GM12872 (cell line): ENCODE results near the gene RABGAP1L.

ENCODE experiments used
- CTCF ChIP-seq: IDR thresholded peaks from 3 replicates; pipeline ENCODE4 v1.5.1; 2011; ENCODE audit warnings: low read depth, mild to moderate bottlenecking, low read length, moderate library complexity; ENCODE audit not compliant: insufficient read depth

Gene RABGAP1L

GRCh38 chr1:174713796-174714195, 554.5 kb downstream of the RABGAP1L start:
- TF ChIP-seq CTCF, result no peak

DNA sequence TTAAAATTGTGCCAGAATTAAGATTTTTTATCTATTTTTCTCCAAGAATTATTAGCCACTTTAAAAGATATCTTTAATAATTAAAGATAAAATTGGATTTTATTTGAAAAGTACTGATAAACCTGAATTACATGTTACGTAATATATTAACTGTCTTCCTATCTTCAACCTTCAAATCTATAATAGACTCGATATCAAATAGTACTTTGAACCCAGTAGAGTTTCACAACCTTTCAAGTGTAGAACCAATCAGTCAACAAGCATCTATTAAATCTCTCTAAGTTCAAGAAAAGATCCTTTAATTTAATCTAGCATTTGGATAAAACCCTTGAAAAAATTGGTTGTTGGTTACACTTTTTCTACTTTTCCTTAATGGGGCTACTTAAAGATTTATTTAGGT, 559.9 kb downstream of the RABGAP1L start:
- no peak for TF ChIP-seq CTCF

GRCh38 chr1:174720618-174721017, 561.3 kb downstream of the RABGAP1L start:
- TF ChIP-seq CTCF, result no peak

GRCh38 chr1:174721246-174721645, 561.9 kb downstream of the RABGAP1L start:
- TF ChIP-seq CTCF, result no peak

DNA sequence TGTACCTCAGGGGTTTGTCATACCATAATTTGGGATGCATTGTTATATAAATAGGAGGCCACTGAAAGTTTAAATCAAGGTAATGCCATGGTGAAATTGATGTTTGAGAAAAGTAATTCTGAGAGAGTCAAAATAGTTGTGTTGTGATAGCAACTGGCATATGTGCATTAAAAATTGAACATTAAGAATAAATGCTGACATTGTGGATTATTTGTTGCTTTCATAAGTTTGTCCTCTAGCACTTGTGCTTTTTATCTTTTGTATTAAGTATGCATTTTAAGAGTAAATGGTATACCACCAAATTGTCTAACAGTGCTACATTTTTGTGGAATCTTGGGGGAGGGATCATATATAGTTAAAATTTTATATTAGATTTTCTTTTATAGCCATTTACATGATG, 564.5 kb downstream of the RABGAP1L start:
- no peak for TF ChIP-seq CTCF

- no peak for TF ChIP-seq CTCF
Observed at GRCh38 chr1:174724219-174724618, 564.9 kb downstream of the RABGAP1L start.

DNA sequence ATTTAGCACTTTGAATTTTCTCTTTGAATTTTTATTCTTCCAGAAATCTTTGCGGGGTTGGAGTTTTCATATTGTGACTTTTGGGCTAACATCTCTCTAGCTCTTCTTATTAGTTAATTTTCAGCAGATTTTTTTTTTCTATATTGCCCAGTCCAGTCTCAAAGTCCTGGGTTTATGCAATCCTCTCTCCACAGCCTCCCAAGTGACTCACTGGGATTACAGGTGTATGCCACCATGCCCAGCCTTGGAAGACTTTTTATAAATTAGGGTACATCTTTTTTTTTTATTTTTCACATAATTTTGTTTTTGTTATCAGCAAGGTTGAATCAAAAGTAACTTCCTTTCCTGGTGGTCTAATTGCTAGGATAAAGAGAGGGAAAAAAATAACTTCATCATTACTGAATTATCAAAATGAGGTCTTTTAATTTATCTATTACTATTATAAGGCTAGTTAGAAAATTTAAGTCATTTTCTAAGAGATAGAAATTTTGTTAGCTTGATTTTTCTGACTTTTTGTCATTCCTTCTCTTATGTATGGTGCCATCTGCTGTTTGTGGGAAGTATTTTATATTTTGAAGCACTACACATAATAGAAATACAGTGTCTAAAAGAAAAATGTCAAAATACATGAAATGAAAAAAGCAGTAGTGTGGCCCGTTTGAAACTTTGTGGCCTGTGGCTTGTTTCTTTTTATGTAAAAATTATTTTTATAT, 567.0 kb downstream of the RABGAP1L start:
- peak; percentile 27; the same call in 1 of the 3 replicates for TF ChIP-seq CTCF
